ENCODE results near the gene RPS2.
"Not testable (repeated sequence)": the region's sequence is repeated elsewhere in the genome, so short reads cannot be mapped to it uniquely, and the experiment has no call there.

Gene RPS2

DNA sequence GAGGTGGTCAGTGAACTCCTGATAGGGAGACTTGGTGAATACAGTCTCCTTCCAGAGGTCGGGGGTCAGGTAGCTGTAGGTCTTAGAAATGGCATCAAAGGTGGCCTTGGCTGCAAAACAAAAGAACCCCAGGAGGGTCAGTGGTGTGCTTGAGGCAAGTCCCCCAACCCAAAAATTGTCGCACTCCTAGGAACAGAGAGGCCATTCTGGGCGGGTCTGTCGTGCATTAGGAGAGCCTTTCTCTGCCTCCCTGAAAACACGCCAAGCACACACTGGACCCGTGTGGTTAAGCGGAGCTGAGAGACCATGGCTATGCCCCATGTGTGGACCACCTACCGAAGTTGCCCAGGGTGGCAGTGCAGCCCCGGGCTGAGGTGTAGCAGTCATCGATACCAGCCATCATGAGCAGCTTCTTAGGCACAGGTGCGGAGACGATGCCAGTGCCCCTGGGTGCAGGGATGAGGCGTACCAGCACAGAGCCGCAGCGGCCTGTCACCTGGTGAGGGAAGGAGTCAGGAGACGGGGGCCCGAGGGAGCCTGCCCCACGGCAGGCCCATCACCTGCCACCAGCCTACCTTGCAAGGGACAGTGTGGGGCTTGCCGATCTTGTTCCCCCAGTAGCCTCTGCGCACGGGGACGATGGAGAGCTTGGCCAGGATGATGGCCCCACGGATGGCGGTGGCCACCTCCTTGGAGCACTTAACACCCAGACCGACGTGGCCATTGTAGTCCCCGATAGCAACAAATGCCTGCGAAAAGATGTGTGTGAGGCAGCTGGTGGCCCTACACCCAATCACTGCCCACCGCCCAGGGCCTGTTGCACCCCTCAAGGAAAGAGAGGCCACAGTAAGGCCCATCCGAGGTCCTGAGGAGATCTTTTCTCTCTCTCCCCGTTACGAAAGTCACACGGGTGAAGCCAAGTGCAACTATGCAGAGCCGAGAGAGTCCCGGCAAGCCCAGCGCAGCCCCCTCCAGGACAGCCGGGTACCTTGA is 2.2 kb downstream of the RPS2 start:
- DNase-seq, result not testable (repeated sequence)

DNA sequence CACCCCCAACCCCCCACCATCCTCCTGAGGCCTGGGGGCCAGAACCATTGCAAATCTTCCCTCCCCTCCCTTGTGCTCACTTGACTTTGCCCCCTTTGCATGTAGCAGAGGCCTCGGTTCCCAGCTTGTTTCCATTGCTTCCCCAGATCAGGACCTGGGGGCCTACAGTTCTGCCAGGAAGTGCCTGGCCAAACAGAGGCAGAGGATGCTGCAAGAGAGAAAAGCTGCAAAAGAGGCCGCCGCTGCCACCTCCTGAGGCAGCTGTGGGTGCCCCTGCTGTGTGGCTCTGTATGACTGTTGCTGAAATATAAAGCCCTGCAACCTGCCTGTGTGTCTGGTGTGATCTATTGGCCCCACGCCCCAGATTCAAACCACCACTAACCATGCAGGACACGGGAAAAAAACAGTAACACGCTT is 3.0 kb downstream of the RPS2 start:
- DNase-seq, result no peak

DNA sequence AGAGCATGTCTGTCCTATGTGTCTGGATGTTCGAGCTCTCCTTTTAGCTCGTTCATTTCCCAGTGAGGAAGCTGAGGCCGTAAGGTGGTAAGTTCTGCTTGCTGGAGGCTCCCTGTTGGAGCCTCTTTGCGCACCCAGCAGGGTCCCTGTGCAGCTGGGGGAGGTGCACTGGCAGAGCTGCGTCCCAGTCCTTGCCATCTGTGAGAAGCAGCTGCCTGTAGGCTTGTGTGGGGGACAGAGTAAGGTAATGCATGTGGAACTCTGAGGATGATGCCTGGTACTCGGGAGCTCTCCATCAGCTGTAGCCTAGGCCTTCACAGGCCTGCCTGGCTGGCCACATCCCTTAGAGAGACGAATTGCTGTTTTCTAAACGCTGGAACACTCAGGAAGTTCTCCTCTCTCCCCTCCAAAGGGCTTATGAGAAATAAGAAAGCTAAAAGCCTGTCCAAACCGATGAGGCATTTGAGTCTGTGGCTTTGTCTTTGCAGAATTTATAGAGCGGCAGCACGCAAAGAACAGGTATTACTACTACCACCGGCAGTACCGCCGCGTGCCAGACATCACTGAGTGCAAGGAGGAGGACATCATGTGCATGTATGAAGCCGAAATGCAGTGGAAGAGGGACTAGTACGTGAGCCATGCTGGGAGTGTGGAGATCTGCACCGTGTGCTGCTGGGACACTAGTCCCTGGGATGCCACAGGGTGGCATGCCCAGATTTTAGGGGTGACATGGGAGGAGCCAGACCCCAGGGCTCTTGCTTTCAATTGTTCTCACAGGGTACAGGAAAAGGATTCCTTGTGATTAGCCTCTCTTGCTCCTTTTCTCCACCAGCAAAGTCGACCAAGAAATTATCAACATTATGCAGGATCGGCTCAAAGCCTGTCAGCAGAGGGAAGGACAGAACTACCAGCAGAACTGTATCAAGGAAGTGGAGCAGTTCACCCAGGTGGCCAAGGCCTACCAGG is 3.7 kb downstream of the RPS2 start:
- no peak for DNase-seq

GRCh38 chr16:1959269-1960039 is 5.2 kb downstream of the RPS2 start, which contains the start of gene NDUFB10:
TSS of gene NDUFB10 (plus strand) at chr16:1959538. CDS start at chr16:1959625, 87 bp downstream.
- DNase-seq, result peak; percentile 68

DNA sequence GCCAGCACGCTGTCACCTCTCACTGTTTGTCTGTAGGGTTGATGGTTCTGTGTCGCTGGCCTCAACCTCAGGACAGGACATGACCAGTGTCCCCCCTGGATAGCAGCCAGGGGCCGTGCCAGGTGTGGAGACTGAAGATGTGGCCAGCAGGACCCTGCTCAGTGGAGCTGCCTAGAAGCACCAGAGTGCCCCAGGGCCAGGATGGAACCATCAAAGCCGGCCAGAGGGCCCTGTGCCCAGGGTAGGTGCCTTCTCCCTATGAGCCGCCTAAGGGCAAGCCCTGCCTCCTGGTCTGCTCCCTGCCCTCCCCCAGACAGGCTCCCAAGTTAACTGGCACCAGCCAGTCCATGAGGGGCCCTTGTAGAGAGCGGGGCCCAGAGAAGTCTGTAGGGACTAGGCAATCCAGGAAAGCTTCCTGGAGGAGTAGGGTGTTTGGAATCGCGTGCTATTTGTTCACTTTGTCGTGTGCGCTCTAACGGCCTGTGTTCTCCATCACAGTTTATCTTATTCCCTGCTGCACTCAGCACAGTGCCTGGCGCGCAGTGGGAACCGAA is 5.8 kb downstream of the RPS2 start:
- DNase-seq, result no peak

DNA sequence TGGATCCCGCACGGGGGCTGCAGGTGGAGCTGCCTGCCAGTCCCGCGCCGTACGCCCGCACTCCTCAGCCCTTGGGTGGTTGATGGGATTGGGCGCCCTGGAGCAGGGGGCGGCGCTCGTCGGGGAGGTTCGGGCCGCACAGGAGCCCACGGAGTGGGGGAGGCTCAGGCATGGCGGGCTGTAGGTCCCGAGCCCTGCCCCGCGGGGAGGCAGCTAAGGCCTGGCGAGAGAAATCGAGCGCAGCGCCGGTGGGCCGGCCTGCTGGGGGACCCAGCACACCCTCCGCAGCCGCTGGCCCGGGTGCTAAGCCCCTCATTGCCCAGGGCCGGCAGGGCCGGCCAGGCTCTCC is 6.5 kb downstream of the RPS2 start:
- not testable (repeated sequence) for DNase-seq

- not testable (repeated sequence) for DNase-seq
These were observed 7.0 kb downstream of the RPS2 start for GRCh38 chr16:1957434-1958142.

DNA sequence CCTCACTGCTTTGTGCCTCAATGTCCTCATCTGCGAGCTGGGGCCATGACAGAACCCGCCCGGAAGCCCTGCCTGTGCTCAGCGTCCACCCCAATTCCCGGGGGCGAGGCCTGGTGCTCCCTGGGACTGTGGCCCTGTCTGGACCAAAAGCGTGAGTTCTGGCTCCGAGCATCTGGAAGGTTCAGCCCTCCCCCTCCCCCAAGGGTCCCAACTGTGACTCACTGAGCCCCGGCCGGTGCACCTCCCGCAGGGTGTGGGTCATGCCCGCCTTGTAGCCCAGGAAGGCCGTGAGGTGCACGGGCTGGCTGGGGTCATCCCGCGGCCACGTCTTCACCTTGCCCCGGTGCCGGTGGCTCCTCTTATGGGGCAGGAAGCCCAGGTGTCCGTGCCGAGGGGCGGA is 10.9 kb downstream of the RPS2 start:
- no peak for DNase-seq

GRCh38 chr16:1950559-1950958 is 14.1 kb downstream of the RPS2 start:
- DNase-seq, result no peak

- DNase-seq, result no peak
These were observed 14.6 kb downstream of the RPS2 start for GRCh38 chr16:1950047-1950446.

GRCh38 chr16:1949507-1949906 is 15.1 kb downstream of the RPS2 start:
- no peak for DNase-seq

DNA sequence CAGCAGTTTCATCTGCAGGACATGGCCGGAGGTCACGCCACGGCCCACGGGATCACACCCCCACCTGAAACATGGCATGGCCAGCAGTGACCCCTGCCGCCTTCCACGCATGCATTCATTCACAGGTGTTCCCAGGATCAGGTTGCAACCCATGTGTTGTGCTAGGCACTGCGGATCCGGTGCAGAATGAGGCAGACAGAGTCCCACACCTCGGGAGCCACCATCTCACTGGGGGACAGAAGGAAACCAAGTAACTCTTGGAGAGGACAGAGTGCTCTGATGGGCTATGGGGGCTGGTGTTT is 17.3 kb downstream of the RPS2 start:
- no peak for DNase-seq

DNA sequence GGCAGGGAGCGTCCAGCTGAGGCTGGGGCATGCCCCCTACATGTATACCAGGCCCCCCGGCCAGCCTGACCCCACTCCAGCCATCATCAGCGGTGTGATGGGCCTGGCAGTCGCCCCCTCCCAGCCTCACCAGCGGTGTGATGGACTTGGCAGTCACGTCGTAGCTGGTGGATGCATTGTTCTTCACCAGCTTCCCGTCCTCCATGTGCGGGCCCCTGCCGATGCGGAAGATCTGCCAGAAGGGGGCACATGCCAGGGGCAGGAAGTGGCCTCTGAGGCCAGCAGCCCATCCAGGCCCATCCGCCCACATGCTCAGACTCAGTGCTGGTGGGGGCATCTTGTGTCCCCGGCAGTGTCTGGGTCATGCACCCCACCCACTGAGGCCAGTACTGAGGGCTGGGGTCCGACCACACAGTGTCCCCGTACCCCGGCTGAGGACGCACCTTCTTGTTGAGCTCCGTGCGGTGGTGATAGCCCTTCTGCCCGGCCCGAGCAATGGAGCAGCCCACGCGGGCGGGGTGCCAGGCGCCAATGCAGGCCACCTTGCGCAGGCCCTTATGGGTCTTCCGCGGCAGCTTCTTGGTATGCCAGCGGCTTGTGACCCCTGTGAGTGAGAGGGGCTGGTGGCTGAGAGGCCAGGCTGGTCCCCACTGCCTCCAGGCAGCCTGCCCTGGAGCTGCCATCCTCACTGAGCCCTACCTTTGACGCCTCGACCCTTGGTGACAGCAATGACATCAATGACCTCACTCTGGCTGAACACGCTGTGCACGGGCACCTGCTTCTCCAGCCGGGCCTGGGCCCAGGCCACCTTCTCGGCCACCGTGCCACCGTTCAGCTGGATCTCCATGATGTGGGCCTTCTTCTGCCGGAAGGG is 17.9 kb downstream of the RPS2 start:
- DNase-seq, result no peak

- DNase-seq, result no peak
These were observed 18.9 kb downstream of the RPS2 start for GRCh38 chr16:1945559-1946391.

- DNase-seq, result no peak
These were observed 19.9 kb downstream of the RPS2 start for GRCh38 chr16:1944612-1945199.

DNA sequence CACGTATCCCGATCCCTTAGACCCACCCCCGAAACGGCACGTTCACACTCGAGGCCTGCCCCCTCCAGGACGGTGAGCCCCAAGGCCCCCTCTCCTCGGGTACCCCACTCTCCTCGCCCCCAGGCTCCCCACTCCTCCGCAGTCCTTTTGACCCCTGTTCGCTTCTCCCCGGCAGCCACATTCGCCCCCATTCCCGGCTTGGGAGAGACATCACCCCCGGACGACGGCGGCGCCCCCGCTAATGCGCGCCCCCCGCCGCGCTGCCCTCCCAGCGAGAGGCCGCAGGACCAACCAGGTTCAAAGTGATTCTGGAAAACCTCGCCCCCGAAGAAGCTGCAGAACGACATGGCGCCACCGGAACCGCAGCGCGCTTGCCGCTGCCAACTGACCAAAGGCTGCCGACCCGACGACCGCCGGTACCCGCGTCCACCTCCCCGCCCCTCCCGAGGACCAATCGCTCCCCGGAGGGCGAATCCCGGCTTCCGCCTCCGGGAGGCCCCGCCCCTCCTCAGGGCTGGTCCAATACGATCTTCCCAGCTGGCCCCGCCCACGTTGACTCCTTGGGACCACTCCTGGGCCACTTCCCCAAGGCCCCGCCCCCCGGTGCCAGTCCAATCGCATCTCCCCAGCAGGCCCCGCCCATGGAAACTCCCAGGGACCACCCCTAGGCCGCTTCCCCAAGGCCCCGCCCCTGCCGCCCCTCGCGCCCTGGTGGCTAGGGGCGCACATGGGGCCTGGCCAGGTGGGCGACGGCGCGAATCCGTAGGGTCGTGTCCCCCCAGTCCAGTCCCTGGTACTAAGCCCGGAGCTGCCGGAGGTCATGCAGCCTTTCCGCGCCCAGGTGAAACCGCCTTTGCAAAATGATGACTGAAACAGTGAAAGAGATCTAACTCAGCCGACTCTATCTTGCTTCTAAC is 21.6 kb downstream of the RPS2 start, which contains the start of gene MSRB1:
MSRB1 (minus strand) TSS at position 390 of the 917 bp plus-strand sequence; CDS start at position 347, 43 bp downstream.
- peak; percentile 93 for DNase-seq

GRCh38 chr16:1942047-1942809 is 22.4 kb downstream of the RPS2 start:
- no peak for DNase-seq
